Measurements from ENCODE around the gene BRAF. TPM values are rescaled to one million over a fixed set of nuclear protein-coding genes. Genes with fewer than 3 reads are reported as not detected.
"Not testable (repeated sequence)": the region's sequence is repeated elsewhere in the genome, so short reads cannot be mapped to it uniquely, and the experiment has no call there.

BRAF gene
- total RNA-seq, 1 donor from 2014 or later = 16.9 TPM

DNA sequence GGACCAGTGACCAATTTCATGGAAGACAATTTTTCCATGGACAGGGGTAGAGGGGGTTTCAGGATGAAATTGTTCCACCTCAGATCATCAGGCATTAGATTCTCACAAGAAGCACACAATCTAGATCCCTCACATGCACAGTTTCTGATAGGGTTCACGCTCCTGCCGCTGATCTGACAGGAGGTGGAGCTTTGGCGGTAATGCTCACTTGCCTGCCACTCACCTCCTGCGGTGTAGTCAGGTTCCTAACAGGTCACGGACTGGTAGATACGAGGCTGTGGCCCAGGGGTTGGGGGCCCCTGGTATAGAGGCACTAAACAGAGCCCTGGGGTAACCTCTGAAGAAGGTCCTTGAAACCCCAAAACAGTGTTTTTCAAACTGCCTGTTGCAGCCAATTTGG, 6.5 kb downstream of the BRAF start:
- ATAC-seq = no peak

DNA sequence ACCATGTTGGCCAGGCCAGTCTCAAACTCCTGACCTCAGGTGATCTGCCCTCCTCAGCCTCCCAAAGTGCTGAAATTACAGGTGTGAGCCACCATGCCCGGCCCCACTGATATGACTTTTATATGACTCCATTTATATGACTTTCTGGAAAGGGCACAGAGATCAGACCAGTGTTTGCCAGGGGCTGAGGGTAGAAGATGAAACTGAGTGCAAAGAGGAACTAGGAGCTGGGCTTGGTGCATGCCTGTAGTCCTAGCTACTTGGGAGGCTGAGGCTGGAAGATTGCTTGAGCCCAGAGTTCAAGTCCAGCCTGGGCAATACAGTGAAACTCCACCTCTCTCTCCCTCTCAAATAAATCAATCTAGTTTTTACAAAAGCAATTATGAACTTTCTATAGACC, 7.5 kb downstream of the BRAF start:
- no peak for ATAC-seq

DNA sequence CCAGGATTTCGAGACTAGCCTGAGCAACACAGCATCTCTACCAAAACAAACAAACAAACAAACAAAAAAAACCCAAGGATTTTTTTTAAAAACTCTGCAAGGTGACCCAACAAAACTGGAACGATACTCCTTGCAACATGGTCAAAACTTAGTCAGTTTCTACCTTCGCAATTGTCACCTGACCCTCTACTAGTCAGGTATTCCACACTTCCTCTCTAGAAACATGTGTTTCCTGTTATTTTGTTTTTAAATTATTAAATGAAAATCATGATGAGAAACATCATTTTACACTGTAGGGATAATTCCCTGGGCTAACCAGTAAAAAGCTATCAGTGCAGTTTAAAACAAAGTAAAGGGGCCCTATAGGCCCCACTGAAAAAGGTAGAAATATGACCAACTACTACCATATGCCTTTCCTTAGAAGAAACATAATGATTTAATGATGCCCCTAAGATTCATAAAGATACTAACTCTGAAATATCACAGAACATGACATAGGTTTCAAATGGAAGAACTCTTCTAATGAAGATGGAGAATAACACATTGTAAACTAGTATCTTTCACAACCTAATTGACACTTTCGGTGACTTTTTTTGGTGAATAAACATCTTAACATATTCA, 8.7 kb downstream of the BRAF start:
- ATAC-seq = no peak

DNA sequence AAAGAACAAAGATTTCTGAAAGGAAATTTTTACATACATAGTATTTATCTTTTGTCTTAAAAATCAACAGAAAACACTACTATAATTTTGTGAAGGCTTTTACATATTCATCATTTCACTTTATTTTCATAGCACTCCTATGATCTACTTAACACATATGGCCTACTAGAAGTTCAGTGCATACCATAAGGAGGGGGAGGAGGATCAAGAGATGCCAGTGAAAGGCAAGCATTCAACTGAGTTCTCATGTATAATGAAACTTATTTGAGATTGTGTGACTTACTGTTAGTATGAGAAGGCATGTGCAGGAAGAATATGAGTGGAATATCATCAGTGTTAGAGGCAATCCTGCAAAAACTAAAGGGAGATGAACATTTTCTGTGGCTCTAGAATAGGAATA, 10.6 kb downstream of the BRAF start:
- ATAC-seq = no peak

DNA sequence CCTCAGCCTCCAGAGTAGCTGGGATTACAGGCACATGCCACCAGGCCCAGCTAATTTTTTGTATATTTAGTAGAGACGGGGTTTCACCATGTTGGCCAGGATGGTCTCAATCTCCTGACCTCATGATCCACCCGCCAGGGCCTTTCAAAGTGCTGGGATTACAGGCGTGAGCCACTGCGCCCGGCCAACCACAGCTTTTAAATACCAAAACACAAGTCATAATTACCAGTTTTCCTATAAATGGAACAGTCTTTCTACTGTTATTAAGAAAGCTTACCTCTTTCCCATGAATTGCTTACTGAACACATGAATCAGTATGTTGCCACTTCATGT, 11.2 kb downstream of the BRAF start:
- ATAC-seq = not testable (repeated sequence)

DNA sequence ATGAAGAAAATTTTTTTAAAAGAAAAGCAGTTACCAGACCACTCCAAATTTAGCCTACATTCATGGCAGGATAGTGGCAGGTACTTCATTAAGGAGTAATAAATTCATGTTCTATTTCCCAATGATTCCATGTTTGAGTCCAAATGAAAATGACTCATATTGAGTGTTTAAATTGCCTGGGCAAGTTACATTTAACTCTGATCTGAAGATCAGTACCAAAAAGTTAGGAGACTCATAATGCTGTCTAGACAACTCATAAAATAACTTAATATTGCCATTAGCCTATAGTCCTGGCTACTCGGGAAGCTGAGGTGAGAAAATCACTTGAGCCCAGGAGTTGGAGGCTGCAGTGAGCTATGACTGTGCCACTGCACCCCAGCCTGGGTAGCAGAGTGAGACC, 13.0 kb downstream of the BRAF start:
- no peak for ATAC-seq

DNA sequence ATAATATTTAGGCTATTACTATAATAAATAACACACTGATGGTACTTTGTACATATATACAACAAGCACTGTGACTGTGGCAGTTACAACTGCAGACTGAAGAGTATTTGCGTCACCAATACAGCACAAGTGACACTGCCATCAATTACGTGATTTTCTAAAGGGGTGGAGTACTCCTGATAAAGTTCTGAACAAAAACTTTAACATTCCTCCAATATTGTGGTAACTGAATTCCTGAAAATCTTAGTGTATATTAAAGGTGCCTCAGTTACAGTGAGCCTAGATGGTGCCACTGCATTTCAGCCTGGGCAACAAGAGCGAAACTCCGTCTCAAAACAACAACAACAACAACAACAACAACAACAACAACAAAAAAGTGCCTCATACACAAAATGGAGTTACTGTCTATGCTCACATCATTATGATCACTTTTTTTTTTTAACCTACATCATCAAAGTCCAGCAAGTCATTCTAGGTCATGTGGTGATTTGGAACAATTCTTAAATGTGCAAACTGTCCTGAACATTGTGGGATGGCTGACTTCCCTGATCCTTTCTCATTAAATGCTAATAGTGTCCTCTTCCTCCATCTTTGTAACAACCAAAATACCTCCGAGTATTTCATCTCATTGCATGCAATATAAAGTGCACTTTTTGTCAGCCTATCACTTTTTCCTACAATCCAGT, 15.1 kb downstream of the BRAF start:
- ATAC-seq = no peak

DNA sequence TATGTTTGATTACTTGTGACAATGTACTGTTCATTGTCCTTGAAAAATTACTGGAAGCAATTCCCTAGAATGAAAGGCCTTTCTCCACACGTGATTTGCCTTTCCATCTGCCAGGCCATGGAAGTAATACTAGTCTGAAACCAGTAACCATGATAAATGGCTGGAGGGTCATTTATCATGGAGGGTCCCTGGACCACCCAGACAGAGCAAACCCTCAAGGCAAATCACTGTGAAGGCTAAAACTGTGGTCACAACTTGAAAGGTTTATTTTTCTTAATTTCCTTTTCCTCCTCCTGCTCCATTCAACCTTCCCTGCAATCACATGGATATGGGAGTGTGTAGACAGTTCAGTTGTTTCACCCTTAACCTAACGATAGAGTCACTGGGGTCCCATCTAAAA, 16.4 kb downstream of the BRAF start:
- no peak for ATAC-seq

DNA sequence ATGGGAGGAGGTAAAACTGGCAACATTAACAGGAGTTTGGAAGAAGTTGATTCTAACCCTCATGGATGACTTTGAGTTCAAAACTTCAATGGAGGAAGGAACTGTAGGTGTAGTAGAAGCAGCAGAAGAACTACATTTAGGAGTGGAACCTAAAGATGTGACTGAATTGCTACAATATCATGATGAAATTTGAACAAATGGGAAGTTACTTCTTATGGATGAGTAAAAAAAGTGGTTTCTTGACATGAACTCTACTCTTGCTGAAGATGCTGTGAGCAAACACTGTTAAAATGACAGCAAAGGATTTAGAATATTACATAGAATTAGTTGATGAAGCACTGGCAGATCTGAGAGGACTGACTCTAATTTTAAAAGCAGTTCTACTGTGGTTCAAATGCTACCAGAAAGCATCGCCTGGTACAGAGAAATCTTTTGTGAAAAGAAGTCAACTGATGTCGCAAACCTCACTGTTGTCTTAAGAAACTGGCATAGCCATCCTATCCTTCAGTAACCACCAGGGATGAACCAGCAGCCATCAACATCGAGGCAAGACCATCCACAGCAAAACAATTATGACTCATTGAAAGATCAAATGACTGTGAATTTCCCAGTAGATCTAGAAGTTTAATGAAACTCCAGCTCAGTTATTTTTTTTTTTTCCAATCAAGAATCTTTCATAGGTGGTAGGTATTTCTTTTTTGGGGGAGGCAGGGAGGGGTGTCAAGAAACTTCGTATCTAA, 20.8 kb downstream of the BRAF start:
- ATAC-seq = no peak

DNA sequence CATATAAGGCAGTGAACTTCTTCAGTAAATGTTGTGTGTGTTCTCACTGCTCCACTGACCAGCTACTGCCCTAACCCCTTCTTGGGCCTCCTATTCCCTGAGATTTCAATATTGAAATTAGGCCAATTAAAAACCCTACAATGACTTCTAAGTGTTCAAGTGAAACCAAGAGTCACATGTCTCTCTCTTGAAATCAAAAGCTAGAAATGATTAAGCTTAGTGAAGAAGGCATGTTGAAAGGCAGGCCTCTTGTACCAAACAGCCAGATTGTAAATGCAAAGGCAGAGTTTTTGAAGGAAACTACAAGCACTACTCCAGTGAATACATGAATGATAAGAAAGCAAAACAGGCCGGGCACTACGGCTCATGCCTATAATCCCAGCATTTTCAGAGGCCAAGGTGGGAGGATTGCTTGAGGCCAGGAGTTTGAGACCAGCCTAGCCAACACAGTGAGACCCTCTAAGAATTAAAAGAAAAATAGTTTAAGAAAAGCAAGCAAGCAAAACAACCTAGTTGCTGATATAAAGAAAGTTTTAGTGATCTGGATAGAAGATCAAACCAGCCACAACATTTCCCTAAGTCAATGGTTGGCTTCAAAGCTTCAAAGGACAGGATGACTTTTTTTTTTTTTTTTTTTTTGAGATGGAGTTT, 22.3 kb downstream of the BRAF start:
- ATAC-seq = no peak

DNA sequence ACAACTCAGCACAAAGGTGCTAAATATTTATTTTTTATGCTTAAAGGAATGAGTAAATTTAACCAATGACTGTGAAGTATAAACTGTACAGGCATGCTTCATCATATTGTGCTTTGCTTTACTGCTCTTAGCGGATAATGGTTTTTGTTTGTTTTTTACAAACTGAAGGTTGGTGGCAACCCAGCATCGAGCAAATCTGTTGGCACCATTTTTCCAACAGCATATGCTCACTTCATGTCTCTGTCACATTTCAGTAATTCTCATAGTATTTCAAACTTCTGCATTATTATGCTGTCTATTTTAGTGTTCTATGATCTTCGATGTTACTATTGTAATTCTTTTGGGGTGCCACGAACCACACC, 22.8 kb downstream of the BRAF start:
- ATAC-seq = no peak

DNA sequence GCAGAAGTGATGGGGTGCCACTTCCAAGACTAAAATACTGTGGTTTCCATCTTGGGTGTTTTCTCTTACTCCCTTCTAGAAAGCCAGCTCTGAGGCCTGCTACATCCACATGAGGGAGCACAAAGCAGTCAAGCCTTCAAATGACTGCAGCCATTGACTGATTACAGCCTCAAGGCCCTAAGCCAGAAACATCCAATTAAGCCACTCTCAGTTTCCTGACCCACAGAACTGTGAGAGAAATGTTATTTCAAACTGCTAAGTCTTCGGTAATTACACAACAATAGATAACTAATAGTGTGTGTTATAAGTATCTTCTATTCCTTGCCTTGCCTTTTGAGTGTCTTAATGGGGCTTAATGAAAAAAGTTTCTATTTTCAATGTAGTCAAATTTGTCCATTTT, 24.8 kb downstream of the BRAF start:
- no peak for ATAC-seq

DNA sequence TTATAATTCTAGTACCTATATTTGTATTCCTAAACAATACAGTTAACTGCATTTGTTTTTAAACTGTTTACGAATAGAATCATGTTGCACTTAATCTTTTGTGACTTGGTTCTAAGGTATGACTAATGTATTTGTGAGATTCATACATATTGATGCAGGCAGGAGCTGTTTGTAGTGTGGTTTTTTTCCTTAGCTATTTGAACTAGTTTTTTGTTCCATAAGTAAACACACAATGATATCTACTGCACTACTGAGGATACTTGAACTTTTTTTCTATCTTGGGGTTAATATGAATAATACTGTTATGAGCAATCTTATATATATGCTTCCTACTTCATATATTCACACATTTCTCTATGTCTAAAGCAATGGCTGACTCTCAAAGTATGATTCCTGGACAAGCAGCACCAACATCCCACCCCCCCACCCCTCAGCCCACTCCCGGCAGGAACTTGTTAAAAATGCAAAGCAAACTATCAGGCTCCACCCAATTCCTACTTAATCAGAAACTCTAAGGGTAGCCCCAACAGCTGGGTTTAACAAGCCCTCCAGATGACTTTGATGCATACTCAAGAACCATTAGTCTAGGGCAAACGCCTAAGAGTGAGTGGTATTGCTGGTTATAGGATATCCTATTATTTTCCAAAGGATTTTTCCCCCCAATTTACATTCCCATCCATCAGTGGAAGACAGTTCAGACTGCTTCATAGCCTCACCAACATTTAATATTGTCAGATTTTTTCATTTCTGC, 25.8 kb downstream of the BRAF start:
- ATAC-seq = no peak

DNA sequence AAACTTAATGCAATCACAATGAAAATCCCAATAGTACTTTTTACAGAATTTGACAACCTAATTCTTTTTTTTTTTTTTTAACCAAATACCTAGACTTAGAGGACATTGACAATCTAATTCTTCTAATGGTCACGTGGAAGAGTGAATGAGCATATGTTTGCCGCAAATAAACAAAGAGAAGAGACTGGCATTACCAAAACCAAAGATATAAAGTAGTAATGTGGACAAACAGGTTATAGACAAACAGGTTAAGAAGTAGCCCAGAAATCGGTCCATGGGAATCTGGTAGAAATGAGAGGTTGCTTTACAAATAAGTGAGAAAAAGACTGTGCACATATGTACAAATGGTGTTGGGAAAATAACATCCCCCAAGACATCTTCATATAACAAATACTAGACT, 27.7 kb downstream of the BRAF start:
- no peak for ATAC-seq

DNA sequence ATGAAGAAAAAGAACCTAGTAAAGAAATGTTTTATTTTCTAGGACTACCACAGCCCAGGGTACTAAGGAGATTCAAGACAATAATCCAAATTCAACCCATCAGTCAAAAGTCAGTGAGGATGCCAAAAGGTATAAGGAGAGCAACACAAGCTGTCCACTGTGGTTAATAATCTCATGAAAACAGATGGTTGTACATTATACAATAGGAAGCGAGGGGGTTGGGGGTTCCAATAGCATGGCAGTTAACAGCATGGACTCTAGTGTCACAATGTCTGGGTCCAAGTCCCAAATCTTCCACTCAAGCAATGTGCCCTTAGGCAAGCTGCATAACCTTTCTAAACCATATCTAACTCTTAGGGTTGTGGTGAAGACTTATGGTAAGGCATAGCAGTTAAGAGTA, 35.1 kb downstream of the BRAF start:
- no peak for ATAC-seq

DNA sequence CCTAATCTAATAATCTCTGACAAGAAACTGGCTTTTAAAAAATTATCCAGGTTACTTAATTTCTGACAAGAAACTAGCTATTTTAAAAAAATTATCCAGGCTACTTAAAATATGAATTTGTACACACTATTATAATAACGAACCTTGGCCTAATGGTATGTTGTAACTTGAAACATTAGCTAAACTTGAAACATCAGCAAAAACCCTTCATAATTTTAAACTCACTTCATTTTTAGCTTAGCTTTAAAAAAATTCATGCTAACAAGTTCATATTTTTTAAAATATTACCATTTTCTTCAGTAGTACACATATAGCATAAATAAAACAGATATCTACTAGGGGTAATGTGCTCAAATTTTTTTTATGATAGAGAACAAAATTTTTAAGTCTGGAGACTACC, 35.6 kb downstream of the BRAF start:
- ATAC-seq = no peak

DNA sequence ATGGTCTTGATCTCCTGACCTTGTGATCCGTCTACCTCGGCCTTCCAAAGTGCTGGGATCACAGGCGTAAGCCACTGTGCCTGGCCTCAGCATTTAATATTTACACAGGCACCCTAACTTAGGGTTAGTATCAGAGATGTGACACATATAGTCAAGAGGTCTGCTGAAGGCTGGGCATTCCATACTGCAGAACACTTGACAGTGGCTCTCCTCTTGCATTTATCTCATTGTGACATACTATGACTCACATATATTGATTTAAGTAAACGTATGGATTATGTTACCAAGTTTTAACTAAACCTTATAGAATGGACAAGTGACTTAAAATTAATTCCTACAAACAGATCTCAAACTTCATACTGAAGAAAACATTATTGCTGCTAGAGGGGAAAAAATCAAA, 36.6 kb downstream of the BRAF start:
- no peak for ATAC-seq

DNA sequence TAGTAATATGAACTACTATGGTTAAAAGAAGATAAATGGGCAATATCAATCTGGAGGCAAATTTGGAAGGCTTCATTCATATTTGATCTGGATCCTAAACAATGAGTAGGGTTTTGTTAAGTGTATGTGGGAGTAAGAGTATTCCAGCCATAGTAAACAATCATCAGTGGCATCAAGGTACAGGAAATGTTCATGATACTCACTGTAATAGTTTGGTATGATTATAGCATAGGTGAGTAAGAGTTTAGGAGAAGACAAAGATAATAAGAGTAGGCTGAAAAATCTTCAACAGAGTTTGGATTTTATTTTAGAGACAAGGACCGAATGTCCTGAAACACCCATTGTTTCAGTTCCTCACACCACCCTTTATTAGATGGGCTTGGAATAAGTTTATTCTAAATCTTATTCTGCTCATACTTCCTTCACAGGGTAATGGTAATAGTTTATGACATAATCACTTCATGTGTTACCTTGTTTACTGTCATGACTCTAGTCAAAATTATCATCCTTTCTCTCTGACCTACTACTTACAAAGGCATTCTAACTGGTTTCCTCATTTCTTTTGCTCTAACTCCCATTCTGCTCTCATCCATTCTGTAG, 38.9 kb downstream of the BRAF start:
- ATAC-seq = no peak

DNA sequence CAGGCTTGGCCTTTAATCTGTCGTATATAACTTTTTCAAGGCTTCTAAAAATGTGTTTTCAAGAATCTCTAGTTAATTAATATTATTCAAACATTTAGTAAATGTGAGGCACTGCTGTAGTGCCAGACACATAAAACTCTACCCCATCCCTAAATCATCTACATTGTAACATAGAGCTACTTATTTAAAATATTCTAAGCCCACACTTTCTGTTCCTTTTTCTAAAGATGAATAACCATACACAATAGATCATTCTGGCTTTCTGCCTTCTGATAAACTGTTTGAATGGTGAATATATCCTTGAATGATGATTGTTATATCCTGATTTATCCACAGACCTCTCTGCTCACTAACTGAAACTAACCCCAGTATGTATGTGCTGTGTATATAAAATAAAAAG, 41.4 kb downstream of the BRAF start:
- ATAC-seq = no peak

DNA sequence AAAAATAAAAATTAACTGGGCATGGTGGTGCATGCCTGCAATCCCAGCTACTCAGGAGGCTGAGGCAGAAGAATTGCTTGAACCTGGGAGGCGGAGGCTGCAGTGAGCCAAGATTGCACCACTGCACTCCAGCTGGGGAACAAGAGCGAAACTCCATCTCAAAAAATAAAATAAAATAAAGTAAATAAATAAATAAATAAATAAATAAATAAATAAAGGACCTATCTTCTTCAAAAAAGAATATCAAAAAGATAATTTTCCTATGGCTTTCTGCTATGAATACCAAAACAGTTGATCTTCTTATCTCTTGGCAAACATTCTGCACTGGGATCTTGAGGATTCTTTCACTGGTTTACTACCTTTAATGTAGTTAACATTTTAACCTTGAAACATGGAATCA, 41.9 kb downstream of the BRAF start:
- ATAC-seq = not testable (repeated sequence)

DNA sequence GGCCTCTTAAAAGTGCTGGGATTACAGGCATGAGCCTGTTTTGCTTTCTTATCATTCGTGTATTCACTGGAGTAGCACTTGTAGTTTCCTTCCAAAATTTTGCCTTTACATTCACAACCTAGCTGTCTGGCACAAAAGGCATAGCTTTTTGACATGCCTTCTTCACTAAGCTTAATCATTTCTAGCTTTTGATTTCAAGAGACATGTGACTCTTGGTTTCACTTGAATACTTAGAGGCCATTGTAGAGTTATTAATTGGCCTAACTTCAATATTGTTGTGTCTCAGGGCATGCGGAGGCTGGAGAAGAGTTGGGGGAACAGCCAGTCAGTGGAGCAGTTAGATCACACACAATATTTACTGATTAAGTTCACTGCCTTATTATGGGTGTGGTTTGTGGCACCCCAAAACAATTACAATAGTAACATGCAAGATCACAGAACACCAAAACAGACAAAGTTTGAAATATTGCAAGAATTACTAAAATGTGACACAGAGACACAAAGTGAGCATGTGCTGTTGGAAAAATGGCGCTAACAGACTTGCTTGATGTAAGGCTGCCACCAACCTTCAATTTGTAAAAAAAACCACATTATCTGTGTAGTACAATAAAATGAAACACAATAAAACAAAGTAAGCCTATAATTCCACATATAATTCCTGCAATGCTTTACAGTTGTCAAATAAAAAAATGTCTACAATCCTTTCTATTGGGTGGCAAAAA, 43.1 kb downstream of the BRAF start:
- no peak for ATAC-seq

DNA sequence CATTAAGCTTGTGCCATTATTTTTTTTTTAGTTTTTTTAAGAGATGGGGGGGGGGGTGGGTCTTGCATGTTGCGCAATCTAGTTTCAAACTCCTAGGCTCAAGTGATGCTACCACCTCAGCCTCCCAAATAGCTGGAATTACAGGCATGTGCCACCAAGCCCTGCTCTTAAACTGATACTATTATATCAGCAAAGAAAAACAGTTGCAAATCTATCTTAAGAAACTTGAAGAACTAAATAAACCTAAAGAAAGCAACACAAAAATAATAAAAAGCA, 47.5 kb downstream of the BRAF start:
- ATAC-seq = no peak

Measured in esophagus mucosa (tissue), 1 donor.